ENCODE data around the gene MTAP. TPM values are rescaled to one million over a fixed set of nuclear protein-coding genes. Genes with fewer than 3 reads are reported as not detected.
"Not testable (repeated sequence)": the region's sequence is repeated elsewhere in the genome, so short reads cannot be mapped to it uniquely, and the experiment has no call there.

MTAP gene
- polyA plus RNA-seq, 3 donors = 33.7 to 46.5 (median 43.6) TPM

DNA sequence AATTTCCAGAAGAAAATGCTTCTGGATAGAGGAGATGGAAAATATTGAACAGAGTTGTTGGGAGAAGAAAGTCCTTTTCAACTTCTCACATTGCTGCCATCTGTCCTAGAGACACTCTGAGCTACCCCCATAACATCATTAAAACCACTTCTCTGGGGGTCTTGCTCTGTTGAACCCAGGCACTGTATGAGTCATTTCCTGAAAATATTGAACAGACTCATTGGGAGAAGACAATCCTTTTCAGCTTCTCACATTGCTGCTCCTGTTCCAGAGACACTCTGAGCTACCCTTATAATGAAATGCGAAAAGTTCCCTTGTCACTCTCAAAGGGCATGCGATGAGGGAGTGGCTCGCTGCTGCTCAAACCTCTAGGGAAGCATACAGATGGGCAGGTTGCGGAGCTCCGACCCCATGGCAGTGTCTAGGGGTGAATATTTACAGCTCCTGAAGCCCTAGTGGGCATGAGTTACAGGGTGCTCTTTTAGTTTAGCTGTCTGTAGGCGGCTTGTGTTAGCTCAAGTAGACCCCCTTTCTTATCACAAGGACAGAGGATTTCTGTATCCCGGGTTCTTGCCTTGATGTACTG, 101.0 kb downstream of the MTAP start:
- DNase-seq = no peak

GRCh38 chr9:21904371-21904770, 101.9 kb downstream of the MTAP start:
- DNase-seq = no peak

GRCh38 chr9:21904776-21905175, 102.3 kb downstream of the MTAP start:
- no peak for DNase-seq

DNA sequence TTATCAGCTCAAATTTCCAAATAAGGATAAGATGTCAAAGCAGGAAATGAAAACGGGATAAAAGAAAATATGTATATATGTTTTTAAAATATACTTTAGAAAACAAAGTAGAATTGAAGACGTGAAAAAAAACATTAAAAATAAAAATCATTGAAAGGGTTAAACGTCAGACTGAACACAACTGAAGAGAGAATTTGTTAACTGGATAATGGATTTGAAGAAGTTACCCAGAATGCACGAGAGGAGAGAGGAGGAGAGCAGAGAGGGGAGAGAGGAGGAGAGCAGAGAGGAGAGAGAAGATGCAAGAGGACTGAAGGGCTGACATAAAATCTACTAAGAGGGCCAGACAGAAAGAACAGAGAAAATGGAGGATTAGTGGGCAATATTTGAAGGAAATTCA, 103.8 kb downstream of the MTAP start:
- no peak for DNase-seq

GRCh38 chr9:21906881-21907280, 104.4 kb downstream of the MTAP start:
- no peak for DNase-seq

DNA sequence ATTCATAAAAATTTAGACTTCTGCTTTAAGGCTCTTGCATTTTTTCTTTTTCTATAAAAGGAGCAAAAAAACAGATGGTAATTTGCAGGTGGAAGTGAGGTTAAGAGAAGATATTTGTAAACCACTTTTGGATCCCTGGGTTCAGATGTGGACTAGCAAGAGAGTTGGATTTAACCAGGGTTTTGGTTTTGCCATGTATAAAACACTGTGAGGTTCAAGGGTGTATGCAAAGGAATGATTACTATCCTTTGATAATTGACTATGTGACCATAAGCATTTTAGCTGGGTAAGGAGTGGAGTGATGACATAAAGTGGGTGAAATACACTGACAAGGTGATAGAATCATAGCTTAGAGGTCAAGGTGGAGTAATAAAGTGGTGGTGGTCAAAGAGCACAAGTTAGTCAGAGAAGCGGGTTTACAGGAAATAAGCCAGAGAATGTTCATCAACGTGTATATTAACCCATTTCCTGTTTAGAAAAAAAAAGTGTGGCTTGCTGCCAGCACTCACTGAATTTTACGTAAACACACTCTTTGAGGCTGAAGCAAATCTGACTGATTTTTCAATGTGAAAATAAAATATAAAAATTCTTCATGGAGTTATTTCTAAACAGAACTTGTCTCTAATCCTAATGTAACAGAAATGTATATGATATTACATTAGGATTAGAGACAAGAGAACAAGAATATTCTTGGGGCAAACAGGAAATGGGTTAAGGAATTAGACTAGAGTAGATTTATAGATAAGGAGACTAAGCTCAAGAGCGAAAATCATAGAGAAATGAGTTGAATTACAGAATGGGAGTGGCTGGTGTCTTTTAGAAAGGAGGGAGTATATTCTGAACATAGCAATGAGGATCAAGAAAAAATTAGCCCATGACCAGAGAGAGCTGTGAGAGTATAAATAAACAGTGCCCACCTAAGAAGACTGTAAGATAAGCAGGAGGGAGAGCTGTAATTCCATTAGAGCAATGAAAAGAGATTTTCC, 117.2 kb downstream of the MTAP start:
- no peak for DNase-seq

DNA sequence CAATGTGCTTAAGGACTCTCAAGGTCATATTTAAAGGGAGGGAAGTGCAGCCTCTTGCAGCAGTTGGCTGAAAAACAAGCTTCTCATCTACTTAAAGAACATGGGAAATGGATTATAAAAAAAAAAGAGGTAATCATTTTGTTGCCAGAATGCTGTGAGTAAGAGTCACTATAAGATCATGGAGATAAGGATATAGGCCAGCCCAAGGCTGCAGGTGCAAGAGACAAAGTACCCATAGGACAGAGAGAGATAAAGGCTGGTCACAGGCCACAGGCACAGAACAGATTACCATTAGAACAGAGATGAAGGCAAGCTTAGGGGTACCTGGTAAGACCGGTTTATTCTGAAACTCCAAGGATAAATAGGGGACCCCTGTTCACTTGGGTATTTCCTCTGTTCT, 121.3 kb downstream of the MTAP start:
- DNase-seq = no peak

DNA sequence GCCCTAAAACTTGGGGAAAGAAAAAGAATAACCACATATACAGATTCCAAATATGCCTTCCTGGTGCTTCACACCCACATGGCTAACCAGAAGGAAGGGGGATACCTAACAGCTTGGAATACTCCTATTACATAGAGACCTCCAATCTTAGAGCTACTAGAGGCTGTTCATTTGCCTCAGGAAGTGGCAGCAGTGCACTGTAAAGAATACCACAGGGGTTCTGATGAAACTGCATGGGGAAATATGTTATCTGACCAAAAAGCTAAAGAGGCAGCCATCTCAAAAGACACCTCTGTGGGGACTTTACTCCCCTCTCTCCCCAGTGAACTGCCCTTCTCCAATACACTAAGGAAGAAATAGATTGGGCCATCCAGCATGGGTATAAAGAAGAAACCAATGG, 125.3 kb downstream of the MTAP start:
- no peak for DNase-seq

GRCh38 chr9:21931428-21931827, 129.0 kb downstream of the MTAP start:
- DNase-seq = no peak

- DNase-seq = no peak
These were observed 130.8 kb downstream of the MTAP start for GRCh38 chr9:21933281-21933680.

GRCh38 chr9:21933865-21934264, 131.4 kb downstream of the MTAP start:
- no peak for DNase-seq

- DNase-seq = no peak
These were observed 133.2 kb downstream of the MTAP start for GRCh38 chr9:21935631-21936030.

DNA sequence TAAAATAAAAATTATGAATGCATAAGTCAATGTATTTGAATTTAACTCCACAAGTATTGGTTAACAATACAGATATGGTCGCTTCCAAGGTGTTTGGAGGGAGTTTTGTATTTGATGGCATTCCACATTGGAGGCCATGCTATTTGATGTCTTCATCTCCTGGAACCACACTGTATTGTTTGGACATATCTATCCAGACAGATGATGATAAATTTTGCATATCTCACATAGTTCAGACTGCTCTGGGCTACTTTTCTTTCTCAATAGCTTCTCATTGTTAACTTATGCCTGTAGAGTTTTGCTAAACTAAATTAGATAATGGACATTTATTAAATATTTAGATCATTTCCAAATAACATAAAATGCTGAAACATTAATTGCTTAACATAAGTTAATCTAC, 133.7 kb downstream of the MTAP start:
- no peak for DNase-seq

DNA sequence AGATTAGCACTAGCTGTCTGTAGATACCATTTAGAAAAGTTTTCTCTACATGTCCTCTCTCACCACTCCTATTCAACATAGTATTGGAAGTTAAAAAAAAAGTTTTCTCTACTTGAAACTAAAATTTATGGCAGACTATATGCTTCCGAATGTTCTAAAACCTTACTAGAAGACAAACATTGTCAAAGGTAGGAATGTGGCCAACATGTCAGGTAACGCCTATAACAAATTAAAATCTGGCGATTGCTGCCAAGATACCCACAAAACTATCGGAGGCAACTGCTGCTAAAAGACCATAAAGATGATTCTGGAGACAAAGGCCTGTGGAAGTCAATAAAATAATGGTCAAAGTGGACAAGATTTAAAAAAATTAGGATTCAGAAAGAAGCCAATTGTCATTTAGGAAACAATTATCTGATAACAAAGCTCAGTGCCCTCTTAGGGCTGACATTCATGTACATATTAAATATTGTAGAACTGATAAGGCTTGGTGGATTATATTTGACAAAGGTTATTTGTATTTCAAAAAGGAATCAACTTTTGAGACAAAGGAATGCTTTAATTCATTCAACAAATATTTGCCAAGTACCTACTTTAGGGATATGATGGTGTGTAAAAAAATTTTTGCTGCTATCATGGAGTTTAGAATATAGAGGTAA, 139.0 kb downstream of the MTAP start:
- DNase-seq = no peak

DNA sequence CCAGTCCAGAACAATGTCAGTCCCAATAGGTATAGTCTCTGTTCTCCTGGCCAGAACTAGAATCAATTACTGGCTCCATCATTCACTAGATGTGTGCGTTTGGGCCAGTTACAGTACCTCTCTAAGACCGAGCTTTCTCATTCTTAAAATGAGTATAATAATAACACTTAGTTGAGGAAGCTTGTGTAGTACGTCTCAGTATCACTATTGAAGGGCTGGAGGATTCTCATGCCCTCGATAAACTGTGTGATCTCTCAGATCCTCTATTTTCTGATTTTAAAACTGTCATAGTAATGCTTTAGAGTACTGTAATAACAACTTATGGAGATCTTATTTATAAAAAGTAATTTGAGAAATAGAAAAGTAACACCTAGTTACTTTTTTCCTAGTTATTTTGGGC, 141.0 kb downstream of the MTAP start:
- DNase-seq = no peak

- DNase-seq = no peak
These were observed 143.2 kb downstream of the MTAP start for GRCh38 chr9:21945606-21946005.

- DNase-seq = no peak
These were observed 156.4 kb downstream of the MTAP start for GRCh38 chr9:21958833-21959232.

DNA sequence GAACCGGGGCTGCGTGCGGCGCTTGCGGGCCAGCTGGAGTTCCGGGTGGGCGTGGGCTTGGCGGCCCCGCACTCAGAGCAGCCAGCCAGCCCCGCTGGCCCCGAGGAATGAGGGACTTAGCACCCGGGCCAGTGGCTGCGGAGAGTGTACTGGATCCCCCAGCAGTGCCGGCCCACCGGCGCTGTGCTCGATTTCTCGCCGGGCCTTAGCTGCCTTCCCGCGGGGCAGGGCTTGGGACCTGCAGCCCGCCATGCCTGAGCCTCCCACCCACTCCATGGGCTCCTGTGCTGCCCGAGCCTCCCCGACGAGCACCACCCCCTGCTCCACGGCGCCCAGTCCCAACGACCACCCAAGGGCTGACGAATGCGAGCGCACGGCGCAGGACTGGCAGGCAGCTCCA, 156.8 kb downstream of the MTAP start:
- DNase-seq = not testable (repeated sequence)

DNA sequence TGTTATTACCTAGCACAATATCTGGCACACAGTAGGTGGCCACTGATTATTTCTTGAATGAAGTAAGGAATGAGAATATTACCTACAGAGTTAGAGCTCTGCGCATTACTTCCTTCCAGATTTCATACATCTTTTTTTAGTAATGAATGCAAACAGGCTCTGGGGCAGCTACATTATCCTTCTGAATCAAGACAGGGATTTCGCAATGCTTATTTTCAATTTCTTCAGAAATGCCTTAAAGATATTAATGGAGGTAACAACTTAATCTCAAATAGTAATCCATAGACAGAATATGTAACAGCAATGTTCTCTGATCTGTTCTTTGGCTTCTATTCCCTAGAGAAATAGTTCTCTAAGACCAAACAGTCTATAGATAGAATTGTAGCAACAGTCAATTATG, 159.1 kb downstream of the MTAP start:
- no peak for DNase-seq

DNA sequence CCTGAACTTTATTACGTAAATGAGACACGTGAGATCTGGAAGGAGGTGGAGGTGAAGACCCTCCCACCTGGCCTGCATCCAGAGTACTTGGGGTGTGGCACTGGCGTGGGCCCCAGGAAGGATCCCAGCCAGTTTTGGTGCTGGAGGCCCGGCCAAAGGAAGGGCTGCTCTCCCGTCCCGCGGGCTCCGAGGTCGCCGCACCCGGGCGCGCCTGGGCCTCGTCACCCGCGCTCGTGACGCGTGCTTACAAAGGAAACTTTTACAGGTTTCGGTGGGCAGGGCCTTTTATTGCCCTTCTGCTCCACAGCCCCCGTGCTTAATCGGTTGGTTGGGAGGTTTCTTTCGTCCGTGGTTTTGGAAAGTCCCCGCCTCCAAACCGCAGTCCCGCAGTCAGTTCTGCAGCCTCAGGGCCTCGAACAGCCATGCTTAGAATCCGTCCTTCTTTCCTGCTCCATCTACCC, 162.5 kb downstream of the MTAP start:
- DNase-seq = no peak

DNA sequence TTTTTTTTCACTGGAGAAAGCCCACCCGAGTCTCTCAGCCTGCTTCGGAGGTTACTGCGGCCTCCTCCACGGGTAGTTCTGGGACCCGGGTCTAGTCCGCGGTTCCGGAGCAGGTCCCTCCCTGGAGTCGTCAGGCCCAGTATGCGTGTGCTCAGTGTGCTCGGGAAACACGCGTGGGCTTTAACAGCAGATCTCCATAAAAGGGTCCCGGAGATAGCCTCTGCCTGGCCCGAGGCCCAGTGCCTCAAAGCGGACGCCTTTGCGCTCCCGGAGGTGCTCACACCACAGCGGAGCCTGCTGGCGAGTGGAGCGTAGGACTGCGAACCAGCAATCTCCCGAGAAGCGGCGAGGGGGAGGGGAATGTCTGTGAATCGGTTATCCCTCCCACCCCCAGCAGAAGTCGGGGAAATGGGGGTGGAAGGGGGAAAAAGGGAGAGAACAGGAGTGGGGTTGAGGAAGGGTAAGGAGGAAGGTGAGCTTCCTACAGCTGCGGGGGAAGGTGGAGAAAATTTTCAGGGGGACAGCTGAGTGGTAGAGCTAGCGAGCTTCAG, 163.0 kb downstream of the MTAP start:
- DNase-seq = no peak

DNA sequence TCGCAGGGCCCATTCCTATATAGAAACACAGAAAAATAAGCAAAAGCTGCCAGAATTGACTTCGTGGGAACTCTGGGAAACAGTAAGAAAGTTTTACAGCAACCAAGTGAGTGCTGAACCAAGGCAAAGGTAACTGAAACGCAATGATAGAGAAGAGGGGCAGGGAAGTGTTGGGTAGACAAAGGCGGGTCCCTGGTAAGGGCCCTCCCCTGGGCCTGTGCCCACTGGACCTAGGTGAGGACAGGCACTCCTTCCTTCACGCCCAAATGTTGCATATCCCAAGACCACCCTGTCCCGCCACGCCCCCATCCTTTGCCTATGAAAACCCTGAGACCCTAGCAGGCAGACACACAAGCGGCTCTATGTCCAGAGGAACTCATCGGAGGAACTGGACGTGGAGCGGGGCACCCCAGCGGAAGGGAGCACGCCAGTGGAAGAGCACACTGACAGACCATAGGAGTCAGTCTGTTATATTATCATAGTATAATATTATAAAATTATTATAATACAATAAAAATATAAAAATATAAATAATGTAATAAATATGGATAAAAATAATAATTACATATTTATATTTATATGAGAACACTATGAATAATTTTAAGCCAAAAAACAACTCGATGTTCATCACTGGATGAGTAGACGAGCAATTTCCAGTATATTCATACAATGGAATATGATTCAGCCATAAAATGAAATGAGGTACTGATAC, 163.9 kb downstream of the MTAP start:
- no peak for DNase-seq

Measured in renal pelvis (tissue), 4 donors.